ENCODE measurements around the gene MFAP3L. TPM values are rescaled to one million over a fixed set of nuclear protein-coding genes. Genes with fewer than 3 reads are reported as not detected.
"Not testable (repeated sequence)": the region's sequence is repeated elsewhere in the genome, so short reads cannot be mapped to it uniquely, and the experiment has no call there.

Gene MFAP3L
- total RNA-seq, 1 donor from 2014 or later, result 1.1 TPM

DNA sequence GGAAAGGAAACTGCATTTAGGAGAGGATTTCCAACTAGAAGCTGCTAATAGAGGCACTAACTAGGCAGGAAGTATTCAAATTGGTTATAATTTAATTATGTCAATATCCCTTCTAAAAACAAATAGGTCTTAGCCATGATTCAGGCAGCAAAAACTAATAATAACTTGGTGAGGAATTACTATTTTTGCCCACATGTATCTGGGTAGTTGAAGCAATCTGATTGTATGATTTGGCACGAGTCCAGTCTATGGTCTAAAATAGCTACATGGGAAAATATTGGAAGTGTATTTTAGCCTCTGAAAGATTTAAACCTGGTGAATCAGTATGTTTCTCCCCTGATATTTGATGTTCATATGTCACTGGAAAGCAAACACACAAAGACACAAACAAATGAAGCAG, 62.2 kb downstream of the MFAP3L start:
- no peaks in the 10 kb centered on the region for H3K36me3 Mint-ChIP-seq (ENCODE audit: low read depth)
- H3K27ac Mint-ChIP-seq, result no peak overlapping the region
- no peaks in the 10 kb centered on the region for H3K9me3 Mint-ChIP-seq
- no peak for DNase-seq
- intact Hi-C loops (cut with micrococcal nuclease), result no loop called here
- no peak overlapping the region for H3K4me3 Mint-ChIP-seq
- H3K4me1 Mint-ChIP-seq, result no peaks in the 10 kb centered on the region
- H3K27me3 Mint-ChIP-seq, result peaks cover 2% of the 10 kb centered on the region

DNA sequence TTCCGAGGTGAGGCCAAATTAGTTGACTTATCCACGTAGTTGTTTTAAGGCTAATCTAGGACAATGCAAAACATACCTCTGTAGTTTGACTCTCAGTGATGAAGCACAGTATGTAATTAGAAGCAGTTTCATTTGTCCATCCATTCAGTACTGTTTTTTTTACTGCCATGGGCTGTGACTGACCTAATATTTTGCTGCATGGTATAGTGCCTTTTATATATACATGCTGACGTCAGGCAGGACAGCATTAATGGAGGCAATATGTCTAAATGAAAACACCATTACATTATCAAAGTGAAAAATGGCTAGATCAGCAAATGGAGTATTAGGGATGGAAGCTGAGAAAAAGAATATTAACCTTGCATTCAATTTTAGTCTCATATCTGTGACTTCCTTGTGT, 66.9 kb downstream of the MFAP3L start:
- no peaks in the 10 kb centered on the region for H3K36me3 Mint-ChIP-seq (ENCODE audit: low read depth)
- H3K27ac Mint-ChIP-seq, result no peak overlapping the region
- H3K4me1 Mint-ChIP-seq, result no peaks in the 10 kb centered on the region
- H3K4me3 Mint-ChIP-seq, result no peak overlapping the region
- intact Hi-C loops (cut with micrococcal nuclease), result no loop called here
- no peak for DNase-seq
- H3K27me3 Mint-ChIP-seq, result no peaks in the 10 kb centered on the region
- H3K9me3 Mint-ChIP-seq, result no peaks in the 10 kb centered on the region

DNA sequence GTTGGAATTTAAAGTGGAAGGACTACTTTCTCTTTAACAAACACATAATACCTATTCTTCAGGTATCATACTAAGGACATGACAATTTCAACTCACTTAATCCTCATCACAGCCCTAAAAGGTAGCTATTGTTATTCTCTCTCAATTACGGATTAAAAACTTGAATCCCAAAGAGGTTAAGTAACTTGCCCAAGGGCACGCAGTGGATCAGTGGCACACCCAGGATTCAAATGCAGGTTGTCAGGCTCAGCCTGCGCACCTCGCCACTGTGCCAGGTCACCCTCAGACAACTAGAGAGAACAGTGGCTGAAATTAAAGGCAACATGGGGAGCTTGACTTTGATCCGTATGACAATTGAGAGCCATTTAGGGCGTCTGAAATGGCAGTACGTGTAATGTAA, 67.6 kb downstream of the MFAP3L start:
- no peak overlapping the region for H3K27ac Mint-ChIP-seq
- H3K4me1 Mint-ChIP-seq, result no peaks in the 10 kb centered on the region
- intact Hi-C loops (cut with micrococcal nuclease), result no loop called here
- H3K36me3 Mint-ChIP-seq (ENCODE audit: low read depth), result no peaks in the 10 kb centered on the region
- H3K4me3 Mint-ChIP-seq, result no peak overlapping the region
- H3K27me3 Mint-ChIP-seq, result no peaks in the 10 kb centered on the region
- no peak for DNase-seq
- H3K9me3 Mint-ChIP-seq, result no peaks in the 10 kb centered on the region

GRCh38 chr4:169957785-169958184, 68.4 kb downstream of the MFAP3L start:
- H3K9me3 Mint-ChIP-seq, result no peaks in the 10 kb centered on the region
- H3K36me3 Mint-ChIP-seq (ENCODE audit: low read depth), result no peaks in the 10 kb centered on the region
- intact Hi-C loops (cut with micrococcal nuclease), result no loop called here
- DNase-seq, result no peak
- H3K27ac Mint-ChIP-seq, result no peak overlapping the region
- H3K27me3 Mint-ChIP-seq, result no peaks in the 10 kb centered on the region
- no peaks in the 10 kb centered on the region for H3K4me1 Mint-ChIP-seq
- no peak overlapping the region for H3K4me3 Mint-ChIP-seq

- H3K9me3 Mint-ChIP-seq, result no peaks in the 10 kb centered on the region
- no peak overlapping the region for H3K27ac Mint-ChIP-seq
- H3K27me3 Mint-ChIP-seq, result no peaks in the 10 kb centered on the region
- no peak for DNase-seq
- H3K36me3 Mint-ChIP-seq (ENCODE audit: low read depth), result no peaks in the 10 kb centered on the region
- H3K4me3 Mint-ChIP-seq, result no peak overlapping the region
- intact Hi-C loops (cut with micrococcal nuclease), result no loop called here
- no peaks in the 10 kb centered on the region for H3K4me1 Mint-ChIP-seq
These were observed 69.9 kb downstream of the MFAP3L start for GRCh38 chr4:169956091-169956843.

DNA sequence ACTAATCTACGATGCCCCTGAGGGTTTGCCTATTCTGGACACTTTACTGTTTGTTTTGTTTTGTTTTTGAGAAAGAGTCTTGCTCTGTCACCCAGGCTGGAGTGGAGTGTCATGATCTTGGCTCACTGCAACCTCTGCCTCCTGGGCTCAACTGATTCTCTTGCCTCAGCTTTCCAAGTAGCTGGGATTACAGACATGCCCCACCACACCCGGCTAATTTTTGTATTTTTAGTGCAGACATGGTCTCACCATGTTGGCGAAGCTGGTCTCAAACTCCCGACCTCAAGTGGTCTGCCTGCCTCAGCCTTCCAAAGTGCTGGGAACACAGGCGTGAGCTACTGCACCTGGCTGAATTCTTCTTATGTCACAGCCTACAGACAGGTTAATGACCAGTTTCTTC, 70.7 kb downstream of the MFAP3L start:
- Mint-ChIP-seq H3K36me3 (ENCODE audit: low read depth) (no peaks in the 10 kb centered on the region), H3K4me3 (no peak overlapping the region)
- intact Hi-C loops (cut with micrococcal nuclease), result no loop called here

GRCh38 chr4:169952236-169953002, 73.8 kb downstream of the MFAP3L start:
- no peaks in the 10 kb centered on the region for H3K4me1 Mint-ChIP-seq
- no peaks in the 10 kb centered on the region for H3K36me3 Mint-ChIP-seq (ENCODE audit: low read depth)
- no peak overlapping the region for H3K4me3 Mint-ChIP-seq
- no peaks in the 10 kb centered on the region for H3K9me3 Mint-ChIP-seq
- DNase-seq, result no peak
- no peak overlapping the region for H3K27ac Mint-ChIP-seq
- intact Hi-C loops (cut with micrococcal nuclease), result no loop called here
- H3K27me3 Mint-ChIP-seq, result no peaks in the 10 kb centered on the region

More for the DNA sequence above, 70.7 kb downstream of the MFAP3L start:
- Mint-ChIP-seq H3K27ac (no peak overlapping the region), H3K9me3 (no peaks in the 10 kb centered on the region), H3K4me1 (no peaks in the 10 kb centered on the region), H3K27me3 (no peaks in the 10 kb centered on the region)
- DNase-seq, result no peak

DNA sequence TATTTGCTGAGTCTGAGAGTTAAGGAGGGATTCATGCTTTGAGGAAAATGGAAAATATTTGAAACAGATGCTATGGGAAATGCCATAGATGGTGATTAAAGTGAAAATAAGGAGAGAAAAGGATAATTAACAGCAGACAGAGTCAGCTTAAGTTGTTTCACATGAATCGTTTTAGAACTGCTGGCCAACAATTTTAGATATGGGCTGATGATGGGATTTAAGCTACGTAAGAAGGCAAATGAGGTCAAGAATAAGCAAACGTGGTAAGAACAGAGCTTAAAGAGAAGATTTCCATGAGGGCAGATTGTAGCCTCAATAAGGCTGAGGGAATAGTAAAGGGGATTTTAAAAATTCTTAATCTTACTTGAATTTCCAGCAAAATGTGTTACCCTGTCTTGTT, 77.9 kb downstream of the MFAP3L start:
- no peak overlapping the region for H3K4me3 Mint-ChIP-seq
- H3K36me3 Mint-ChIP-seq (ENCODE audit: low read depth), result no peaks in the 10 kb centered on the region
- no peaks in the 10 kb centered on the region for H3K27me3 Mint-ChIP-seq
- no peaks in the 10 kb centered on the region for H3K9me3 Mint-ChIP-seq
- no peak for DNase-seq
- intact Hi-C loops (cut with micrococcal nuclease), result no loop called here
- no peaks in the 10 kb centered on the region for H3K4me1 Mint-ChIP-seq
- no peak overlapping the region for H3K27ac Mint-ChIP-seq

- no peaks in the 10 kb centered on the region for H3K9me3 Mint-ChIP-seq
- no peaks in the 10 kb centered on the region for H3K4me1 Mint-ChIP-seq
- DNase-seq, result no peak
- H3K4me3 Mint-ChIP-seq, result no peak overlapping the region
- H3K36me3 Mint-ChIP-seq (ENCODE audit: low read depth), result no peaks in the 10 kb centered on the region
- intact Hi-C loops (cut with micrococcal nuclease), result no loop called here
- H3K27ac Mint-ChIP-seq, result no peak overlapping the region
- no peaks in the 10 kb centered on the region for H3K27me3 Mint-ChIP-seq
These were observed 80.6 kb downstream of the MFAP3L start for GRCh38 chr4:169945636-169946035.

- DNase-seq; H3K4me1 Mint-ChIP-seq; H3K27me3 Mint-ChIP-seq; H3K9me3 Mint-ChIP-seq; H3K27ac Mint-ChIP-seq; intact Hi-C loops (cut with micrococcal nuclease); H3K36me3 Mint-ChIP-seq (ENCODE audit: low read depth); H3K4me3 Mint-ChIP-seq: not testable (repeated sequence)
These were observed 82.6 kb downstream of the MFAP3L start for GRCh38 chr4:169943601-169944000.

DNA sequence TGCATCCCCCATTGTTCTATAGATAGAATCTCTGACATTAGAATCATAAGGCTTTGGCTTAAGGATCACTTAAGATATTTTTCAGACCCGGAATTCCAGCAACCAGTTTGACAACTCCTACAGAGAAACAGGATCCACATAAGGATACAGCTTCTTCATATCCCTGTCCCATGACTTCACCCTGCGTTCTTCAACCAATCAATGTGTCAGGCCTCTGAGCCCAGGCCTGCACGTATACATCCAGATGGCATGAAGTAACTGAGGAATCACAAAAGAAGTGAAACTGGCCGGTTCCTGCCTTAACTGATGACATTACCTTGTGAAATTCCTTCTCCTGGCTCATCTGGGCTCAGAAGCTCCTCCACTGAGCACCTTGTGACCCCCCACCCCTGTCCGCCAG, 85.1 kb downstream of the MFAP3L start:
- intact Hi-C loops (cut with micrococcal nuclease), result no loop called here
- H3K9me3 Mint-ChIP-seq, result no peaks in the 10 kb centered on the region
- no peaks in the 10 kb centered on the region for H3K27me3 Mint-ChIP-seq
- no peaks in the 10 kb centered on the region for H3K36me3 Mint-ChIP-seq (ENCODE audit: low read depth)
- H3K27ac Mint-ChIP-seq, result no peak overlapping the region
- no peaks in the 10 kb centered on the region for H3K4me1 Mint-ChIP-seq
- no peak for DNase-seq
- no peak overlapping the region for H3K4me3 Mint-ChIP-seq

DNA sequence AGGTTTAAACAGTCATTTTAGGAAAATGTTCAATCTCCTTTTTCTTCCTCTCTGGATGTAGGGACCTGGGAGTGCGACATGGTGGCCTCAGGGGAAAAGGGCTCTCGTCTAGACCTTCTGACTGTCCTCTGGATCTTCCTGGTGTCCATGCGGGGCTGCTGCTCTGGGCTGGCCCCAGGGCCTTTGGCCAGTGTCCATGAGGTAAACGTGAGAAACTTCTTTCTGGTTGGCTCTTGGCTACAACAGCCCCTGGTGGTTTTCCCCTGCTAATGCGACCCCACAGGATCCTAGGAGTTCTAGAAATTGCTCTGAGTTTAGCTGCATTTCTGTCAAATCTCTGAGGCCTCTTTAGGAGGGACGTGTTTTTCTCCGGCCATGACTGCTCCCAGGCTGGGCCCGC, 85.7 kb downstream of the MFAP3L start:
- no peak overlapping the region for H3K4me3 Mint-ChIP-seq
- H3K4me1 Mint-ChIP-seq, result no peaks in the 10 kb centered on the region
- H3K9me3 Mint-ChIP-seq, result no peaks in the 10 kb centered on the region
- H3K36me3 Mint-ChIP-seq (ENCODE audit: low read depth), result no peaks in the 10 kb centered on the region
- intact Hi-C loops (cut with micrococcal nuclease), result no loop called here
- no peak overlapping the region for H3K27ac Mint-ChIP-seq
- DNase-seq, result no peak
- H3K27me3 Mint-ChIP-seq, result no peaks in the 10 kb centered on the region
